HepG2 (cell line): ENCODE results near the gene P2RX3. TPM values are rescaled to one million over a fixed set of nuclear protein-coding genes. Genes with fewer than 3 reads are reported as not detected.

ENCODE experiments used
- BORCS8-MEF2B ChIP-seq: sonication (generic); formaldehyde crosslinking; IDR thresholded peaks from 2 replicates; pipeline ENCODE4 v1.8.0; 2022; ENCODE audit warnings: mild to moderate bottlenecking, missing genetic modification reagents
- CAMTA2 ChIP-seq: sonication (generic); formaldehyde crosslinking; IDR thresholded peaks from 2 replicates; pipeline ENCODE4 v1.4.0; 2020; ENCODE audit warnings: mild to moderate bottlenecking, missing genetic modification reagents, borderline replicate concordance
- CTCF ChIP-seq: sonication (generic); formaldehyde crosslinking; IDR thresholded peaks from 2 replicates; pipeline ENCODE4 v1.5.0; 2020; ENCODE audit warnings: mild to moderate bottlenecking, missing genetic modification reagents, moderate library complexity
- HMGXB4 ChIP-seq, 2 experiments: sonication (generic) in 1 of 2; formaldehyde crosslinking in 1 of 2; IDR thresholded peaks; 2 replicates each; pipeline versions ENCODE4 v1.4.0 to v1.6.1; 2018 to 2020; ENCODE audit warnings: missing genetic modification reagents in 2 of 2, borderline replicate concordance in 1 of 2, low read depth in 1 of 2, mild to moderate bottlenecking in 1 of 2, missing biosample characterization in 1 of 2
- IRF9 ChIP-seq: sonication (generic); formaldehyde crosslinking; IDR thresholded peaks from 2 replicates; pipeline ENCODE4 v1.8.0; 2022; ENCODE audit warnings: missing genetic modification reagents, mild to moderate bottlenecking, borderline replicate concordance
- POGZ ChIP-seq: sonication (generic); formaldehyde crosslinking; IDR thresholded peaks from 2 replicates; pipeline ENCODE4 v1.4.0; 2020; ENCODE audit warnings: mild to moderate bottlenecking, missing genetic modification reagents
- REPIN1 ChIP-seq: sonication (generic); formaldehyde crosslinking; IDR thresholded peaks from 2 replicates; pipeline ENCODE4 v1.8.0; 2022; ENCODE audit warnings: missing genetic modification reagents, low read depth, mild to moderate bottlenecking, borderline replicate concordance
- SOX6 ChIP-seq, 2 experiments: fragments of 450-650 bp in 1 of 2; sonication (generic) in 1 of 2; formaldehyde crosslinking in 1 of 2; IDR thresholded peaks; 2 replicates each; pipeline versions ENCODE4 v1.4.0 to v1.6.1; 2017 to 2020; ENCODE audit warnings: antibody characterized with exemption in 1 of 2, mild to moderate bottlenecking in 1 of 2, missing genetic modification reagents in 1 of 2
- TARDBP ChIP-seq: sonication (generic); formaldehyde crosslinking; IDR thresholded peaks from 2 replicates; pipeline ENCODE4 v1.8.0; 2022; ENCODE audit warnings: mild to moderate bottlenecking, missing genetic modification reagents
- XRCC5 ChIP-seq: fragments of 200-400 bp; formaldehyde crosslinking; optimal IDR thresholded peaks from 2 replicates; pipeline ENCODE3; 2017; ENCODE audit warnings: mild to moderate bottlenecking, low read length
- ZBTB7B ChIP-seq: sonication (generic); formaldehyde crosslinking; IDR thresholded peaks from 2 replicates; pipeline ENCODE4 v1.4.0; 2020; ENCODE audit warnings: missing genetic modification reagents
- ZNF788 ChIP-seq: sonication (generic); formaldehyde crosslinking; IDR thresholded peaks from 2 replicates; pipeline ENCODE4 v1.5.0; 2020; ENCODE audit warnings: mild to moderate bottlenecking, missing genetic modification reagents, borderline replicate concordance
- ZSCAN21 ChIP-seq: sonication (generic); formaldehyde crosslinking; IDR thresholded peaks from 2 replicates; pipeline ENCODE4 v1.8.0; 2022; ENCODE audit warnings: mild to moderate bottlenecking, missing genetic modification reagents, moderate library complexity, borderline replicate concordance
- polyA plus RNA-seq, 8 experiments: library from polyadenylated mRNA; depleted of rRNA in 3 of 8; stranded (reverse) in 7 of 8; unstranded in 1 of 8; fragments of >200 nt; fragmentation: Illumina TruSeq in 4 of 8; extraction: Trizol in 4 of 8; gene quantifications; 2 replicates each; pipeline versions ENCODE4 v1.2.1 to v1.2.3, GENCODE V29; 2011 to 2016; ENCODE audit warnings: low read depth in 4 of 8, missing spikeins in 1 of 8, mixed read lengths in 1 of 8; ENCODE audit not compliant: insufficient read depth in 1 of 8
- total RNA-seq, 5 experiments: library from RNA; depleted of rRNA; stranded (reverse); fragments of >200 nt; fragmentation: Illumina TruSeq; extraction: Trizol; gene quantifications; 2 replicates each; pipeline ENCODE4 v1.2.3, GENCODE V29; 2016; ENCODE audit warnings: low read depth in 1 of 5
- TF ChIP-seq, protein P1 (sequence below): sonication (generic); formaldehyde crosslinking; IDR thresholded peaks from 2 replicates; pipeline ENCODE4 v1.9.0; 2021; ENCODE audit warnings: missing genetic modification reagents, mild to moderate bottlenecking, borderline replicate concordance
- TF ChIP-seq, protein P2 (sequence below): sonication (generic); formaldehyde crosslinking; IDR thresholded peaks from 2 replicates; pipeline ENCODE4 v1.5.0; 2020; ENCODE audit warnings: missing genetic modification reagents

P2RX3 gene
- total and polyA plus RNA-seq, 2 of the 13 experiments (the other 11 are each of a cell fraction or from before 2014, with no cell fraction given), result 0.08 TPM; not detected in 1

DNA sequence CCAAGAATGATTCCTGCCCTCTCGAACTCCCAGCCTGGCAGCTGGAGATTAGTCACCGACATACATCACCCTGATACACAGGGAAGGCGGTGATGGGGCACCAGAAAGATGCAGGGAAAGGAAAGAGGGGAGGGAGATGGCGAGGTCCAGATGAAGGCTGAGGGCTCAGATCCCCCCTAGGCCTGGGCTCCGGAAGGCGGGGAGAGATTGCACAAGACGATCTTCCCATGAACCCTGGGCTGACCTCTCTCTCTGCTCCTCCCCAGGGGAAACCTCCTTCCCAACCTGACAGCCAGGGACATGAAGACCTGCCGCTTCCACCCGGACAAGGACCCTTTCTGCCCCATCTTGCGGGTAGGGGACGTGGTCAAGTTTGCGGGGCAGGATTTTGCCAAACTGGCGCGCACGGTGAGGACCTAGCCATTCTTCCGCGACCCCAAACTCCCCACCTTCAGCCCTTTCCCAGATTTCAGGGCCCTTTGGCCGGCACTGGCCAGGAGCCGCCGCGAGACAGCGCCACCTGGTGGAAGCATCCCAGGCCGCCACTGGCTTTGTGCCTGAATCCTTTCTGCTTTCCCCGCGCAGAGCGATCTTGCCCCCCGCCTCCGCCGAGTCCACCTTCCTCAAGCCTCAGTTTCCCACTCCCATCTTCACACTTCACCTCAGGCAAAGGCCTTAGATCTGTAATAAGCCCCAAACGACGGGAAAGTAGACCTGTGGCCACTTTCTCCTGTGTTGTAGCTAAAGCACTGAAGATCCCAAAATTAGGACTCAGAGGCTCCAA lies 11.5 kb downstream of the P2RX3 start (continued):
- TF ChIP-seq SOX6 (IDR thresholded peaks at IDR 0.05), result no peak
- TF ChIP-seq SOX6 (CRISPR knock-in tag; IDR thresholded peaks at IDR 0.05), result peak; percentile 50
- 0 out of 2 replicates have a peak, but pooled peaks have one; percentile 21 for TF ChIP-seq TARDBP (CRISPR knock-in tag)
- TF ChIP-seq POGZ (CRISPR knock-in tag), result peak; percentile 61; the same call in 1 of the 2 replicates
- TF ChIP-seq ZSCAN21 (CRISPR knock-in tag), result 0 out of 2 replicates have a peak, but pooled peaks have one; percentile 46
- TF ChIP-seq, protein P1, sequence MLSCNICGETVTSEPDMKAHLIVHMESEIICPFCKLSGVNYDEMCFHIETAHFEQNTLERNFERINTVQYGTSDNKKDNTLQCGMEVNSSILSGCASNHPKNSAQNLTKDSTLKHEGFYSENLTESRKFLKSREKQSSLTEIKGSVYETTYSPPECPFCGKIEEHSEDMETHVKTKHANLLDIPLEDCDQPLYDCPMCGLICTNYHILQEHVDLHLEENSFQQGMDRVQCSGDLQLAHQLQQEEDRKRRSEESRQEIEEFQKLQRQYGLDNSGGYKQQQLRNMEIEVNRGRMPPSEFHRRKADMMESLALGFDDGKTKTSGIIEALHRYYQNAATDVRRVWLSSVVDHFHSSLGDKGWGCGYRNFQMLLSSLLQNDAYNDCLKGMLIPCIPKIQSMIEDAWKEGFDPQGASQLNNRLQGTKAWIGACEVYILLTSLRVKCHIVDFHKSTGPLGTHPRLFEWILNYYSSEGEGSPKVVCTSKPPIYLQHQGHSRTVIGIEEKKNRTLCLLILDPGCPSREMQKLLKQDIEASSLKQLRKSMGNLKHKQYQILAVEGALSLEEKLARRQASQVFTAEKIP (CRISPR knock-in tag), result no peak
- peak in 1 of 2 experiments; percentile 73; a peak in 2 of 4 replicates for TF ChIP-seq HMGXB4 (CRISPR knock-in tag; IDR thresholded peaks at IDR 0.05; ENCODE audit: borderline replicate concordance in 1 of 2, low read depth in 1 of 2)
- peak; percentile 90; the same call in 1 of the 2 replicates for TF ChIP-seq CAMTA2 (CRISPR knock-in tag)
- TF ChIP-seq XRCC5, result peak; percentile 78
- peak; percentile 64; the same call in 1 of the 2 replicates for TF ChIP-seq IRF9
- peak; percentile 22; the same call in 1 of the 2 replicates for TF ChIP-seq REPIN1
- TF ChIP-seq, protein P2, sequence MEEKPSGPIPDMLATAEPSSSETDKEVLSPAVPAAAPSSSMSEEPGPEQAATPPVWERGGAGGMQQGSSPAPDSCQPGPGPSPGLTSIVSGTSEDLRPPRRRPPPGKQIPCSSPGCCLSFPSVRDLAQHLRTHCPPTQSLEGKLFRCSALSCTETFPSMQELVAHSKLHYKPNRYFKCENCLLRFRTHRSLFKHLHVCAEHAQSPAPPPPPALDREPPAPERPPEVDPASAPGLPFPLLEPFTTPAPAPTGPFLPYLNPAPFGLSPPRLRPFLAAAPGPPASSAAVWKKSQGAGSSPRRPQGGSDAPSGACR (CRISPR knock-in tag), result peak; percentile 41; the same call in 1 of the 2 replicates
- peak; percentile 93 for TF ChIP-seq CTCF
- TF ChIP-seq ZBTB7B (CRISPR knock-in tag), result 0 out of 2 replicates have a peak, but pooled peaks have one; percentile 29
- TF ChIP-seq BORCS8-MEF2B (CRISPR knock-in tag), result peak; percentile 23; the same call in 1 of the 2 replicates
- peak; percentile 54; the same call in 1 of the 2 replicates for TF ChIP-seq ZNF788 (CRISPR knock-in tag)
